Measurements from ENCODE around the gene UBE2U.
"Not testable (repeated sequence)": the region's sequence is repeated elsewhere in the genome, so short reads cannot be mapped to it uniquely, and the experiment has no call there.

The UBE2U gene

GRCh38 chr1:64229307-64229706, 25.9 kb downstream of the UBE2U start:
- H3K27me3 ChIP-seq (ENCODE audit: control insufficient read depth, insufficient read depth, low read length), result no peaks in the 10 kb centered on the region
- H3K9ac ChIP-seq (ENCODE audit: low read length), result no peak overlapping the region
- no peak overlapping the region for H3K4me3 ChIP-seq (ENCODE audit: low read length)
- H3K4me1 ChIP-seq (ENCODE audit: control insufficient read depth, insufficient read depth, low read length), result no peaks in the 10 kb centered on the region
- H3K36me3 ChIP-seq (ENCODE audit: control insufficient read depth, insufficient read depth, low read length), result no peaks in the 10 kb centered on the region
- no peaks in the 10 kb centered on the region for H3K9me3 ChIP-seq (ENCODE audit: control insufficient read depth, low read length)

DNA sequence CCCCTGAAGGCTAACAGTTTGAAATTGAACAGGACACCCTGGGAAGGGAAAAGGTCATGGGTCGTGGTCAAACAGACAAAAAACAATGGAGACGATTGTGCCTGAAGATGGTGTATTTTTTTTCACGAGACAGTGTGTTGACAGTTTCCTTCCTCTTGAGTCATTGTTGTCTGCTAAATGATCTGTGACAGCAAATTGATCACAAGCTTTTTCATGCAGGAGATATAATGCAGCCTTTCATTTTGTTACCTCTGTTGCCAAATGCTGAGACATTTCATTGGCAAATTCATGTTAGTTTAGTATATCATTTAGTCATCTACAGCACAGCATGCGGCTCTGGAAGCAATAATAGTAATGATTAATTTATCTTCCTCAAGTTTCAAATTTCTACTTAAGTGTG, 27.7 kb downstream of the UBE2U start:
- Histone ChIP-seq H3K9me3 (ENCODE audit: control insufficient read depth, low read length) (no peaks in the 10 kb centered on the region), H3K4me3 (ENCODE audit: low read length) (no peak overlapping the region), H3K36me3 (ENCODE audit: control insufficient read depth, insufficient read depth, low read length) (no peaks in the 10 kb centered on the region), H3K27me3 (ENCODE audit: control insufficient read depth, insufficient read depth, low read length) (no peaks in the 10 kb centered on the region), H3K4me1 (ENCODE audit: control insufficient read depth, insufficient read depth, low read length) (no peaks in the 10 kb centered on the region), H3K9ac (ENCODE audit: low read length) (no peak overlapping the region)

DNA sequence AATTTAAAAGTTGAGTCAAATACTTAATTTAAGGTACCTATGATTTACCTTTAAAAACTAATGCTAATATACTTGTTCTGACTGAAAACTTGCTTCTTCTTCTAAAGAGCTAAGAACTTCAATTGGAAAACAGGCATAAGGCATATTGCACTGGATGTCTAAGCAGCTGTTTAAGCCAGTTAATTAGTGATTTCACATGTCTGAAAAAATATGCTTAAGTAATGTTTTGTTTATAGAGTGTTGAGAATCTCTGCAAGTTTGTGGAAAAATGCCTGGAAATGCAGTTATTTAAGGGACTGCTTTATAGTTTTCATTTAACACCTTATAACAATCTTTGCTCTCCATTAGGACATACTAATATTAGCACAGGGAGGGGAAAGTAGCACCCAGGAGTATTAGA, 28.2 kb downstream of the UBE2U start:
- Histone ChIP-seq H3K9me3 (ENCODE audit: control insufficient read depth, low read length) (no peaks in the 10 kb centered on the region), H3K4me3 (ENCODE audit: low read length) (no peak overlapping the region), H3K27me3 (ENCODE audit: control insufficient read depth, insufficient read depth, low read length) (no peaks in the 10 kb centered on the region), H3K4me1 (ENCODE audit: control insufficient read depth, insufficient read depth, low read length) (no peaks in the 10 kb centered on the region), H3K36me3 (ENCODE audit: control insufficient read depth, insufficient read depth, low read length) (no peaks in the 10 kb centered on the region), H3K9ac (ENCODE audit: low read length) (no peak overlapping the region)

- no peaks in the 10 kb centered on the region for H3K36me3 ChIP-seq (ENCODE audit: control insufficient read depth, insufficient read depth, low read length)
- no peaks in the 10 kb centered on the region for H3K9me3 ChIP-seq (ENCODE audit: control insufficient read depth, low read length)
- no peak overlapping the region for H3K9ac ChIP-seq (ENCODE audit: low read length)
- H3K4me1 ChIP-seq (ENCODE audit: control insufficient read depth, insufficient read depth, low read length), result no peaks in the 10 kb centered on the region
- H3K27me3 ChIP-seq (ENCODE audit: control insufficient read depth, insufficient read depth, low read length), result no peaks in the 10 kb centered on the region
- no peak overlapping the region for H3K4me3 ChIP-seq (ENCODE audit: low read length)
Measured at GRCh38 chr1:64234714-64235113, 31.3 kb downstream of the UBE2U start.

- Histone ChIP-seq H3K4me3 (ENCODE audit: low read length) (no peak overlapping the region), H3K4me1 (ENCODE audit: control insufficient read depth, insufficient read depth, low read length) (no peaks in the 10 kb centered on the region), H3K27me3 (ENCODE audit: control insufficient read depth, insufficient read depth, low read length) (no peaks in the 10 kb centered on the region), H3K9me3 (ENCODE audit: control insufficient read depth, low read length) (no peaks in the 10 kb centered on the region), H3K9ac (ENCODE audit: low read length) (no peak overlapping the region), H3K36me3 (ENCODE audit: control insufficient read depth, insufficient read depth, low read length) (no peaks in the 10 kb centered on the region)
Measured at GRCh38 chr1:64235181-64235580, 31.8 kb downstream of the UBE2U start.

DNA sequence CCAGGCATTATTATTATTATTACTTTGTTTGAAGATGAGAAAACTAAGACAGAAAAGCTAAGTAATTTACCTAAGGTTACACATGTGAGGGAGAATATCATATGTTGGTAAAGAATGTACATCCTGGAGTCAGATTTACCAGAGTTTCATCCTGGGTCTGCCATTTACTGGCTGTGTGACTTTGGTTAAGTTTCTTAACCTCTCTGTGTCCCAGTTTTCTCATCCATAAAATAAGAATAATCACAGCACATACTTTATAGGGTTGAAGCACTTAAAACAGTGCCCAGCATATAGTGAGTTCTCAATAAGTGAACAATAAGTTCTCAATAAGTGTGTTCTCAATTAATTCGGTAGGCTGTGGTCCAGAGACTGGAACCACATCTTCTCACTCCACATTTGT, 32.5 kb downstream of the UBE2U start:
- Histone ChIP-seq H3K9ac (ENCODE audit: low read length) (no peak overlapping the region), H3K36me3 (ENCODE audit: control insufficient read depth, insufficient read depth, low read length) (no peaks in the 10 kb centered on the region), H3K4me1 (ENCODE audit: control insufficient read depth, insufficient read depth, low read length) (no peaks in the 10 kb centered on the region), H3K4me3 (ENCODE audit: low read length) (no peak overlapping the region), H3K27me3 (ENCODE audit: control insufficient read depth, insufficient read depth, low read length) (no peaks in the 10 kb centered on the region), H3K9me3 (ENCODE audit: control insufficient read depth, low read length) (no peaks in the 10 kb centered on the region)

- Histone ChIP-seq H3K9me3 (ENCODE audit: control insufficient read depth, low read length) (no peaks in the 10 kb centered on the region), H3K9ac (ENCODE audit: low read length) (no peak overlapping the region), H3K4me1 (ENCODE audit: control insufficient read depth, insufficient read depth, low read length) (no peaks in the 10 kb centered on the region), H3K36me3 (ENCODE audit: control insufficient read depth, insufficient read depth, low read length) (no peaks in the 10 kb centered on the region), H3K4me3 (ENCODE audit: low read length) (no peak overlapping the region), H3K27me3 (ENCODE audit: control insufficient read depth, insufficient read depth, low read length) (no peaks in the 10 kb centered on the region)
Measured at GRCh38 chr1:64236541-64236954, 33.1 kb downstream of the UBE2U start.

DNA sequence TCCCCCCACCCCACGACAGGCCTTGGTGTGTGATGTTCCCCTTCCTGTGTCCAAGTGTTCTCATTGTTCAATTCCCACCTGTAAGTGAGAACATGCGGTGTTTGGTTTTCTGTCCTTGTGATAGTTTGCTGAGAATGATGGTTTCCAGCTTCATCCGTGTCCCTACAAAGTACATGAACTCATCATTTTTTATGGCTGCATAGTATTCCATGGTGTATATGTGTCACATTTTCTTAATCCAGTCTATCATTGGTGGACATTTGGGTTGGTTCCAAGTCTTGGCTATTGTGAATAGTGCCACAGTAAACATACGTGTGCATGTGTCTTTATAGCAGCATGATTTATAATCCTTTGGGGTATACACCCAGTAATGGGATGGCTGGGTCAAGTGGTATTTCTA, 36.1 kb downstream of the UBE2U start:
- H3K36me3 ChIP-seq (ENCODE audit: control insufficient read depth, insufficient read depth, low read length), result not testable (repeated sequence)

DNA sequence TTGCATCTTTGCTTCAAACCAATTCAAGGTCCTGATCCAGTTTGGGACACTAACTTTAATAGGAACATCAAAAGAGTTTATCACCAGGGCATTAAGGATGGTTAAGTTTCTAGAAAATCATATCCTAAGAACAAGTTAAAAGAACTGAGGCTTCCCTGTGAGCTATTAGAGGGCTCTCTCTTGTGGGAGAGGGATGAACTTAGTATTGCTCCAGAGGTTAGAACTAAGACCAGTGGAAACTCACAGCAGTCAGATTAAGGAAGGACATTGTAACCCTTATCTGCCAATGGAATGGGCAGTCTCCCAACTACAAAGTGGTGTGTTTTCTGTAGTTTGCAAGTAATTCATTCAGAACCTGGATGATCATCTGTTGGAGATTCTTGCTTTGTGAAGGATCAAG, 36.8 kb downstream of the UBE2U start:
- Histone ChIP-seq H3K27me3 (ENCODE audit: control insufficient read depth, insufficient read depth, low read length) (no peaks in the 10 kb centered on the region), H3K9me3 (ENCODE audit: control insufficient read depth, low read length) (no peaks in the 10 kb centered on the region), H3K4me3 (ENCODE audit: low read length) (no peak overlapping the region), H3K4me1 (ENCODE audit: control insufficient read depth, insufficient read depth, low read length) (no peaks in the 10 kb centered on the region), H3K9ac (ENCODE audit: low read length) (no peak overlapping the region), H3K36me3 (ENCODE audit: control insufficient read depth, insufficient read depth, low read length) (no peaks in the 10 kb centered on the region)

More for the DNA sequence above, 36.1 kb downstream of the UBE2U start:
- not testable (repeated sequence) for H3K4me1 ChIP-seq (ENCODE audit: control insufficient read depth, insufficient read depth, low read length); H3K9me3 ChIP-seq (ENCODE audit: control insufficient read depth, low read length); H3K9ac ChIP-seq (ENCODE audit: low read length); H3K4me3 ChIP-seq (ENCODE audit: low read length); H3K27me3 ChIP-seq (ENCODE audit: control insufficient read depth, insufficient read depth, low read length)

GRCh38 chr1:64241069-64241468, 37.6 kb downstream of the UBE2U start:
- Histone ChIP-seq H3K9me3 (ENCODE audit: control insufficient read depth, low read length) (no peaks in the 10 kb centered on the region), H3K27me3 (ENCODE audit: control insufficient read depth, insufficient read depth, low read length) (no peaks in the 10 kb centered on the region), H3K4me3 (ENCODE audit: low read length) (no peak overlapping the region), H3K36me3 (ENCODE audit: control insufficient read depth, insufficient read depth, low read length) (no peaks in the 10 kb centered on the region), H3K9ac (ENCODE audit: low read length) (no peak overlapping the region), H3K4me1 (ENCODE audit: control insufficient read depth, insufficient read depth, low read length) (no peaks in the 10 kb centered on the region)

- no peaks in the 10 kb centered on the region for H3K36me3 ChIP-seq (ENCODE audit: control insufficient read depth, insufficient read depth, low read length)
- no peaks in the 10 kb centered on the region for H3K4me1 ChIP-seq (ENCODE audit: control insufficient read depth, insufficient read depth, low read length)
- peak overlapping the region; percentile 26 for H3K9ac ChIP-seq (ENCODE audit: low read length)
- H3K27me3 ChIP-seq (ENCODE audit: control insufficient read depth, insufficient read depth, low read length), result peaks cover 3% of the 10 kb centered on the region
- H3K4me3 ChIP-seq (ENCODE audit: low read length), result no peak overlapping the region
- H3K9me3 ChIP-seq (ENCODE audit: control insufficient read depth, low read length), result no peaks in the 10 kb centered on the region
Measured at GRCh38 chr1:64242895-64243756, 39.7 kb downstream of the UBE2U start.

DNA sequence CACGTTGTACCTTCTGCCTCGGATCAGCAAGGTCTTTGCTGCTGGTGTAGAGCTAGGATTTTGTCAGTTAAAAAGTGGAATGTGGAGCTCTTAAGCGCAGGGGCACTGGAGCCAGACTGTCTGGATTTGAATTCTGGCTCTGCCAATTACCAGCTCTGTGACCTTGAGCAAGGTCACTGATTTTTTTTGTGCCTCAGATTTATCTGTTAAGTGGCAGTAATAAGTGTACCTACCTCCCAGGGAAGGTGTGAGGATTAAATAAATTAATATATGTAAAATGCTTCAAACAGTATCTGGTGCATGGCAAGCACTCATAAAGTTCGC, 40.3 kb downstream of the UBE2U start:
- H3K9ac ChIP-seq (ENCODE audit: low read length), result peak overlapping the region; percentile 26
- no peaks in the 10 kb centered on the region for H3K9me3 ChIP-seq (ENCODE audit: control insufficient read depth, low read length)
- no peaks in the 10 kb centered on the region for H3K4me1 ChIP-seq (ENCODE audit: control insufficient read depth, insufficient read depth, low read length)
- peaks cover 4% of the 10 kb centered on the region for H3K27me3 ChIP-seq (ENCODE audit: control insufficient read depth, insufficient read depth, low read length)
- H3K4me3 ChIP-seq (ENCODE audit: low read length), result no peak overlapping the region
- H3K36me3 ChIP-seq (ENCODE audit: control insufficient read depth, insufficient read depth, low read length), result no peaks in the 10 kb centered on the region

DNA sequence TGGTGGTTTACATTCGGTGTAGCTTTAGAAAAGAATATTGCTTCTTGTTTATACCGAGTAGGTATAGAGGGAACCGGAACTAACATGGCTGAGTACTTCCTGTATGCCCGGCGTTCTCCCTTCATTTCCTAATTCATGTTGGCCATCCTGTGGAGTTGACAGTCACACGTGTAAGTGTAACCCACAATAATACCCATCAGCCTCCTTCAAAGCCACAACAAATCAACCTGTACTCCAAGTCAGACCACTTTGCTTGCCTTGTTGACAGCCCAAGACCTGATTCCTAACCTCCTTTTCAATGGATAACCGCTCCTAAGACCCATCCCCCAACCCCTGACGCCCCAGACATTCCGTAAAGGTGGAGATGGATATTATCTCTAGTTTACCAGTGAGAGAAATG, 42.1 kb downstream of the UBE2U start:
- peaks cover 4% of the 10 kb centered on the region for H3K27me3 ChIP-seq (ENCODE audit: control insufficient read depth, insufficient read depth, low read length)
- H3K36me3 ChIP-seq (ENCODE audit: control insufficient read depth, insufficient read depth, low read length), result no peaks in the 10 kb centered on the region
- no peaks in the 10 kb centered on the region for H3K4me1 ChIP-seq (ENCODE audit: control insufficient read depth, insufficient read depth, low read length)
- H3K9ac ChIP-seq (ENCODE audit: low read length), result peak overlapping the region; percentile 44
- H3K9me3 ChIP-seq (ENCODE audit: control insufficient read depth, low read length), result no peaks in the 10 kb centered on the region
- H3K4me3 ChIP-seq (ENCODE audit: low read length), result peak overlapping the region; percentile 45

All from mucosa of stomach (tissue), 1 donor.